Kidney (tissue), 14 donors: ENCODE measurements around the gene NTRK1. TPM values are rescaled to one million over a fixed set of nuclear protein-coding genes. Genes with fewer than 3 reads are reported as not detected.

ENCODE experiments used
- DNase-seq, 5 donors: peaks; one replicate each; pipeline ENCODE4 v3.0.0-alpha.2; 2013 to 2020
- FAIRE-seq: peaks from 2 replicates; lab custom pipeline; 2012; peaks lifted over from hg19 to GRCh38; lab: Jason Lieb, UNC
- H3K27ac ChIP-seq, 2 donors: one replicate each; pipeline ENCODE4 v1.7.0; 2013; ENCODE audit warnings: low read depth in 2 of 2, low read length in 2 of 2, inconsistent platforms in 1 of 2
- H3K27me3 ChIP-seq: one replicate; pipeline ENCODE4 v1.7.1; 2013; ENCODE audit warnings: low read length, inconsistent platforms; ENCODE audit not compliant: control insufficient read depth, insufficient read depth
- H3K36me3 ChIP-seq, 3 donors: one replicate each; pipeline versions ENCODE4 v1.7.0 to v1.7.1; 2013; ENCODE audit warnings: low read length in 3 of 3, control low read depth in 1 of 3, inconsistent platforms in 1 of 3; ENCODE audit not compliant: insufficient read depth in 3 of 3, control insufficient read depth in 2 of 3
- H3K4me1 ChIP-seq, 3 donors: one replicate each; pipeline versions ENCODE4 v1.7.0 to v1.7.1; 2013; ENCODE audit warnings: low read length in 3 of 3, inconsistent platforms in 1 of 3, low read depth in 1 of 3; ENCODE audit not compliant: control insufficient read depth in 2 of 3, insufficient read depth in 2 of 3
- H3K4me3 ChIP-seq, 3 donors: one replicate each; pipeline versions ENCODE4 v1.7.0 to v1.8.1; 2013; ENCODE audit warnings: low read length in 3 of 3, control low read depth in 1 of 3, inconsistent platforms in 1 of 3
- H3K9ac ChIP-seq, 3 donors: one replicate each; pipeline versions ENCODE4 v1.7.0 to v1.7.1; 2013; ENCODE audit warnings: low read length in 3 of 3, control low read depth in 1 of 3, inconsistent platforms in 1 of 3
- H3K9me3 ChIP-seq, 3 donors: one replicate each; pipeline versions ENCODE4 v1.7.0 to v1.7.1; 2013; ENCODE audit warnings: low read length in 3 of 3, control low read depth in 1 of 3, inconsistent platforms in 1 of 3; ENCODE audit not compliant: control insufficient read depth in 2 of 3, insufficient read depth in 1 of 3
- CTCF ChIP-seq: IDR thresholded peaks from 3 replicates; pipeline ENCODE4 v1.5.1; 2012; ENCODE audit warnings: mild to moderate bottlenecking, moderate library complexity, borderline replicate concordance; ENCODE audit not compliant: insufficient read depth; ENCODE audit errors: extremely low read depth
- intact Hi-C: fragments of 100-400 bp; cut with DNase I; formaldehyde crosslinking; loops from one replicate; pipeline ENCODE4 v1.11.1; 2022
- polyA plus RNA-seq: library from polyadenylated mRNA; stranded (reverse); fragments of 350-450 nt; fragmentation: Illumina TruSeq; extraction: RNeasy Lipid Tissue Mini Kit (QIAGEN cat#74804); gene quantifications from one replicate; pipeline ENCODE4 v1.2.3, GENCODE V29; 2014; ENCODE audit warnings: low read depth, low replicate concordance; ENCODE audit not compliant: insufficient read depth
- total RNA-seq: library from RNA; stranded (reverse); fragmentation: NEBNext Ultra II Directional; extraction: Animal tissue kit (Norgen Biotek cat#: 25700); gene quantifications from one replicate; pipeline ENCODE4 v1.2.1, GENCODE V29; 2021
- donor health status: control.
- donor health status: control.
- donor health status: control.
- donor health status: control.
- donor health status: control.
- donor health status: DM: yes; HTN: yes; CAD: no.
- donor health status: Normal renal cell carcinoma (clear cell type).

NTRK1 gene
- total and polyA plus RNA-seq, 2 donors from 2014 or later = 1.0 to 1.3 TPM

- H3K27ac ChIP-seq = no peak overlapping the region
- no peaks in the 10 kb centered on the region for H3K4me1 ChIP-seq
- no peaks in the 10 kb centered on the region for H3K9me3 ChIP-seq
- no peak overlapping the region for H3K9ac ChIP-seq
- intact Hi-C loops = no loop called here
- H3K36me3 ChIP-seq = no peaks in the 10 kb centered on the region
- H3K4me3 ChIP-seq = no peak overlapping the region
- peak in 1 of 5 donors; percentile 7 for DNase-seq
- H3K27me3 ChIP-seq = no peaks in the 10 kb centered on the region
- TF ChIP-seq CTCF = no peak
- FAIRE-seq = no peak
Observed at GRCh38 chr1:156821801-156822200, 38.9 kb upstream of the NTRK1 start.

GRCh38 chr1:156822680-156823079 is 38.0 kb upstream of the NTRK1 start:
- no peaks in the 10 kb centered on the region for H3K36me3 ChIP-seq
- no peaks in the 10 kb centered on the region for H3K27me3 ChIP-seq
- no peaks in the 10 kb centered on the region for H3K9me3 ChIP-seq
- no peak overlapping the region for H3K4me3 ChIP-seq
- FAIRE-seq = no peak
- H3K27ac ChIP-seq = no peak overlapping the region
- intact Hi-C loops = no loop called here
- no peaks in the 10 kb centered on the region for H3K4me1 ChIP-seq
- H3K9ac ChIP-seq = no peak overlapping the region
- no peak for TF ChIP-seq CTCF
- no peak for DNase-seq

- no peak for FAIRE-seq
- H3K27me3 ChIP-seq = no peaks in the 10 kb centered on the region
Observed at GRCh38 chr1:156823210-156823790, 37.4 kb upstream of the NTRK1 start.

More at GRCh38 chr1:156823210-156823790, 37.4 kb upstream of the NTRK1 start:
- intact Hi-C loops = no loop called here
- peak in 1 of 5 donors; percentile 22 for DNase-seq
- no peak overlapping the region for H3K4me3 ChIP-seq
- TF ChIP-seq CTCF = no peak
- no peaks in the 10 kb centered on the region for H3K9me3 ChIP-seq
- H3K27ac ChIP-seq = no peak overlapping the region
- no peaks in the 10 kb centered on the region for H3K4me1 ChIP-seq
- no peaks in the 10 kb centered on the region for H3K36me3 ChIP-seq
- no peak overlapping the region for H3K9ac ChIP-seq
